HG02571 (cell line): ENCODE data around the gene COBL.

Source experiments
- ATAC-seq: cut with Tn5 transposase; IDR thresholded peaks from one replicate; pipeline ENCODE4 v1.9.1; 2021; ENCODE audit warnings: mild to moderate bottlenecking, moderate library complexity; ENCODE audit not compliant: unreplicated experiment

COBL gene

DNA sequence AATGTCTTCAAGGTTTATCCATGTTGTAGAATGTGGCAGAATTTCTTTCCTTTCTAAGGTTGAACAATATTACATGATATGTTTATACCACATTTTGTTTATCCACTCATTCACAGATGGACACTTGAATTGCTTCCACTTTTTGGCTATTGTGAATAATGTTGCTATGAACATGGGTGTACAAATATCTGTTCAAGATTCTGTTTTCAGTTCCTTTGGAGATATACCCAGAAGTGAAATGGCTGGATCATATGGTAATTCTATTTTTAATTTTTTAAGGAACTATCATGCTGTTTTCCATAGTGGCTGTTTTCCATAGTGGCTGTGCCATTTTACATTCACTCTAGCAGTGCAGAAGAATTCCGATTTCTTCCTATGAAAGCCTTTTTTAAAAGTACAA is 339.2 kb downstream of the COBL start:
- no peak for ATAC-seq

DNA sequence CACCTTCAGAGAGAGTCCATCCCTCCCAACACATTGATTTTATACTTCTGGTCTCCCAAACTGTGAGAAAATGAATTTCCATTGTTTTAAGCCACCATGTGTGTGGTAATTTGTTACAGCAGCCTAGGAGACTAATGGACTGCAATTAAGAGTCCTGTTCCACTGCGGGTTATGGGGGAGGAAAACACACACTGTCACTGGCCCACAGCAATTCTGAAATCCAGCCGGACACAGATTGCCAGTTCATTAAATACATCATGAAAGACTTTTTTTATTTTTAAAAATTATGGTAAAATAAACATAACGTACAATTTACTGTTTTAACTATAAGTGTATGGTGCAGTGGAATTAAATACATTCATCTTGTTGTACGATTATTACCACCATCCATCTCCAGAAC is 340.5 kb downstream of the COBL start:
- no peak for ATAC-seq

DNA sequence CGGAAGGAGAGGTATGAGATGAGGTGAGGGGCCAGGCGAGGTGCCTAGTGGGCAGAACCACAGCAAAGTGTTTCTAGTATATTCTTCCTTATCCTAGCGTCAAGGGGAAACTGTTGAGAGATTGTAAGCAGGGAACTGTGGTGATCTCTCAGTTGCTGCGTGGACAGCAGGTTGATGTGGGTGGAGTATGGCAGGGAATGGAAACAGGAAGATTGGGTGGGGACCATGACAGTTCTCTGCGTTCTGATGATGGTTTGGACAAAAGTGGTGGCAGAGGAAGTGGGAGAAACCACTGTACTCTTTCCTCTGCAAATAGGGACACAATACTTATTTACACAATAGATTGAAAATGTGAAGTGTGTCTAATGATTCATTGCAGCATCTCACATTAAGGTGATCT is 342.4 kb downstream of the COBL start:
- ATAC-seq: no peak

DNA sequence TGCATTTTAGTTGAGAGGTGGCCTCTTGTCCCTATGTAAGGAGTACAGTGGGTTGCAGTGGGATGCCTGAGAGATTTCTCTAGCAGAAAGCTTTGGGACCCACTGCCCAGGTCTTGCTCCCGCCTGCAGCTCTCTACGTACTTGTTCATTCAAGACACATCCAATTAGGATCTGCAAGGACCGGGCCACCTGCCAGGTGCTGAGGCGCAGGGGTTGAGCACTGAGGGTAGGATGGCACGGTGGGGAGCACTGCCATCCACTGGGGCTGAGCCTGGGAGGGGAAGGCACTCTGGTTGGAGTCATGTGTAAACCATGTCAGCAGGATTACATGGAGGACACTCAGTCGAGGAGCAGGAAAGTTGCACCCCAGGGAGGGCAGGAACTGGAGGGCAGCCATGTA is 342.8 kb downstream of the COBL start:
- ATAC-seq: no peak

DNA sequence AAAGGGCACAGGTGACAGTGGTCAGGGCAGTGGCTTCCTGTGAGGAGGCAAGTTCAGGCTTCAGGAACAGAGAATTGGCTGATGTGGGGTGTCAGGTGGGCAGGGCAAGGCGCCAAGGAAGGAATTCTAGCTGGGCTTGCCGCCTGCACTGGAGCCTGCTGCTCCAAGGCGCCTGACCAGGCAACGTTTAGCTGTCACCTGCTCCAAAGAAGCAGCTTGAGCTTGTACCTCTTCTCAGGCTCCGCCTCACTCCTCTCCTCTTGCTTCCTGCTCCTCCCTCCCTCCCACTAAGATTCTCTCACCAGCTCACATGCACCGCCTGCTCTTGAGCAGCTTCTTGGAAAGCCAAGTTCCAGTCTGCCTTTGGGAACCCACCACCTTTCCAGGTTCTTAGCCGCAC is 346.5 kb downstream of the COBL start:
- no peak for ATAC-seq
